Endodermal cell (in vitro differentiated cells): ENCODE measurements around the gene CELSR2. TPM values are rescaled to one million over a fixed set of nuclear protein-coding genes. Genes with fewer than 3 reads are reported as not detected.
A peak's percentile ranks its signal among the peaks of the same experiment; 100 is the strongest.

Source experiments
- DNase-seq: peaks from one replicate; pipeline ENCODE4 v3.0.0-alpha.2; 2017
- H3K27ac ChIP-seq: 2 replicates; pipeline ENCODE4 v1.5.1; 2013; ENCODE audit warnings: mild to moderate bottlenecking, low read depth, low read length, moderate library complexity
- H3K27me3 ChIP-seq: 2 replicates; pipeline ENCODE4 v1.6.1; 2013; ENCODE audit warnings: mild to moderate bottlenecking, low read length, moderate library complexity; ENCODE audit not compliant: insufficient read depth, control insufficient read depth, poor library complexity, severe bottlenecking
- H3K36me3 ChIP-seq: 2 replicates; pipeline ENCODE4 v1.7.0; 2013; ENCODE audit warnings: mild to moderate bottlenecking, low read length, moderate library complexity; ENCODE audit not compliant: control insufficient read depth, insufficient read depth
- H3K4me1 ChIP-seq: one replicate; pipeline ENCODE4 v1.7.0; 2013; ENCODE audit warnings: low read length; ENCODE audit not compliant: control insufficient read depth, insufficient read depth
- H3K4me3 ChIP-seq: 2 replicates; pipeline ENCODE4 v1.5.1; 2013; ENCODE audit warnings: mild to moderate bottlenecking, low read length, moderate library complexity
- H3K9ac ChIP-seq: 2 replicates; pipeline ENCODE4 v1.6.1; 2013; ENCODE audit warnings: mild to moderate bottlenecking, low read length, moderate library complexity; ENCODE audit not compliant: poor library complexity, severe bottlenecking; ENCODE audit errors: extremely low read depth
- H3K9me3 ChIP-seq: 2 replicates; pipeline ENCODE4 v1.6.1; 2013; ENCODE audit warnings: mild to moderate bottlenecking, low read length, moderate library complexity; ENCODE audit not compliant: control insufficient read depth
- H3K27ac Mint-ChIP-seq: 2 replicates; pipeline ENCODE4 v1.8.0; 2020; ENCODE audit warnings: mixed read lengths
- H3K27me3 Mint-ChIP-seq: 2 replicates; pipeline ENCODE4 v1.8.0; 2021; ENCODE audit warnings: mild to moderate bottlenecking, mixed read lengths; ENCODE audit not compliant: insufficient read depth
- H3K36me3 Mint-ChIP-seq: 2 replicates; pipeline ENCODE4 v1.8.0; 2020; ENCODE audit warnings: low read depth, mixed read lengths
- H3K4me1 Mint-ChIP-seq: 2 replicates; pipeline ENCODE4 v1.8.0; 2020; ENCODE audit warnings: mixed read lengths
- H3K4me3 Mint-ChIP-seq: 2 replicates; pipeline ENCODE4 v1.8.0; 2020; ENCODE audit warnings: mild to moderate bottlenecking, moderate library complexity, mixed read lengths
- H3K9me3 Mint-ChIP-seq: 2 replicates; pipeline ENCODE4 v1.8.0; 2020; ENCODE audit warnings: mild to moderate bottlenecking, mixed read lengths
- CTCF ChIP-seq: fragments of 200-600 bp; sonication (generic); conservative IDR thresholded peaks from 2 replicates; pipeline ENCODE4 v1.5.0; 2021; ENCODE audit warnings: antibody characterized with exemption, mild to moderate bottlenecking
- WGBS, 2 experiments: methylation state at CpG; one replicate each; pipeline versions ENCODE4 v1.1.5 to v1.1.7; 2013; ENCODE audit warnings: missing lambda C conversion rate in 2 of 2, mixed read lengths in 1 of 2; ENCODE audit not compliant: insufficient coverage in 1 of 2, insufficient read length in 1 of 2; 5-methylcytosine and 5-hydroxymethylcytosine counted together
- total RNA-seq, 2 donors: library from RNA; stranded (reverse); fragmentation: NEBNext Ultra II Directional in 1 of 2; extraction: Animal tissue kit (Norgen Biotek cat#: 25700) in 1 of 2; gene quantifications; 2 replicates in 1 of 2; 3 replicates in 1 of 2; pipeline ENCODE4 v1.2.1, GENCODE V29; 2021

The CELSR2 gene
- total RNA-seq, 2 donors from 2014 or later = 16.1 to 20.2 TPM

GRCh38 chr1:109312246-109312645, 62.9 kb downstream of the CELSR2 start:
- Mint-ChIP-seq H3K9me3 (no peaks in the 10 kb centered on the region), H3K27ac (no peak overlapping the region), H3K4me1 (peaks cover 7% of the 10 kb centered on the region), H3K27me3 (no peaks in the 10 kb centered on the region), H3K36me3 (peaks cover 42% of the 10 kb centered on the region), H3K4me3 (no peak overlapping the region)
- Histone ChIP-seq H3K27me3 (no peaks in the 10 kb centered on the region), H3K4me3 (no peak overlapping the region), H3K4me1 (peaks cover 4% of the 10 kb centered on the region), H3K27ac (no peak overlapping the region), H3K9me3 (no peaks in the 10 kb centered on the region), H3K9ac (no peak overlapping the region), H3K36me3 (peaks cover 37% of the 10 kb centered on the region)
- WGBS, 2 experiments = 96 to 100% methylated on average over 1 to 2 of the region's 2 CpGs
- DNase-seq = no peak
- no peak for TF ChIP-seq CTCF

GRCh38 chr1:109312978-109313775, 63.8 kb downstream of the CELSR2 start:
- H3K36me3 Mint-ChIP-seq = peaks cover 48% of the 10 kb centered on the region
- no peaks in the 10 kb centered on the region for H3K27me3 Mint-ChIP-seq
- no peak overlapping the region for H3K9ac ChIP-seq

GRCh38 chr1:109314795-109315194, 65.5 kb downstream of the CELSR2 start:
- Mint-ChIP-seq H3K9me3 (no peaks in the 10 kb centered on the region), H3K36me3 (peaks cover 52% of the 10 kb centered on the region), H3K4me3 (no peak overlapping the region), H3K27me3 (no peaks in the 10 kb centered on the region), H3K27ac (no peak overlapping the region), H3K4me1 (peaks cover 5% of the 10 kb centered on the region)
- 100% methylated on average over 1 of the region's 1 CpG; no CpG with 5 or more reads in 1 of the 2 experiments for WGBS, 2 experiments
- Histone ChIP-seq H3K27me3 (no peaks in the 10 kb centered on the region), H3K4me1 (no peaks in the 10 kb centered on the region), H3K36me3 (peaks cover 44% of the 10 kb centered on the region), H3K27ac (no peak overlapping the region), H3K4me3 (no peak overlapping the region), H3K9ac (no peak overlapping the region), H3K9me3 (no peaks in the 10 kb centered on the region)
- TF ChIP-seq CTCF = no peak
- no peak for DNase-seq

More at GRCh38 chr1:109312978-109313775, 63.8 kb downstream of the CELSR2 start:
- H3K4me3 Mint-ChIP-seq = no peak overlapping the region
- peaks cover 2% of the 10 kb centered on the region for H3K4me1 ChIP-seq
- no peak overlapping the region for H3K27ac Mint-ChIP-seq
- no peaks in the 10 kb centered on the region for H3K9me3 Mint-ChIP-seq
- no peak for TF ChIP-seq CTCF
- no peak overlapping the region for H3K4me3 ChIP-seq
- H3K27me3 ChIP-seq = no peaks in the 10 kb centered on the region
- H3K4me1 Mint-ChIP-seq = no peaks in the 10 kb centered on the region
- peak; percentile 30 for DNase-seq
- 92 to 97% methylated on average over 5 to 12 of the region's 12 CpGs for WGBS, 2 experiments
- H3K9me3 ChIP-seq = no peaks in the 10 kb centered on the region
- H3K27ac ChIP-seq = no peak overlapping the region
- peaks cover 44% of the 10 kb centered on the region for H3K36me3 ChIP-seq
